T-helper 2 cell (primary cell): ENCODE results near the gene SLC45A3.

Experiments
- DNase-seq, 5 experiments: peaks; one replicate each; pipeline versions ENCODE4 v3.0.0 to v3.0.0-alpha.2; 2012 to 2022

The SLC45A3 gene

GRCh38 chr1:205699416-205699815 is 19.1 kb upstream of the SLC45A3 start:
- DNase-seq: no peak

GRCh38 chr1:205698921-205699320 is 18.6 kb upstream of the SLC45A3 start:
- DNase-seq: no peak

- no peak for DNase-seq
Measured at GRCh38 chr1:205693421-205693991, 13.2 kb upstream of the SLC45A3 start.

- DNase-seq: no peak
Measured at GRCh38 chr1:205692423-205692822, 12.1 kb upstream of the SLC45A3 start.

GRCh38 chr1:205690122-205690756 is 9.9 kb upstream of the SLC45A3 start:
- no peak for DNase-seq

GRCh38 chr1:205689479-205689878 is 9.2 kb upstream of the SLC45A3 start:
- DNase-seq: no peak

- no peak for DNase-seq
Measured at GRCh38 chr1:205688171-205689080, 8.1 kb upstream of the SLC45A3 start.

GRCh38 chr1:205687242-205687641 is 6.9 kb upstream of the SLC45A3 start:
- DNase-seq: no peak

- DNase-seq: no peak
Measured at GRCh38 chr1:205681364-205681763, 1.1 kb upstream of the SLC45A3 start.

- DNase-seq: no peak
Measured at GRCh38 chr1:205678286-205679111, 1.8 kb downstream of the SLC45A3 start.

- no peak for DNase-seq
Measured at GRCh38 chr1:205677167-205677566, 3.1 kb downstream of the SLC45A3 start.

GRCh38 chr1:205676597-205676996 is 3.7 kb downstream of the SLC45A3 start:
- DNase-seq: no peak

GRCh38 chr1:205676002-205676401 is 4.3 kb downstream of the SLC45A3 start:
- DNase-seq: no peak

- no peak for DNase-seq
Measured at GRCh38 chr1:205675247-205675646, 5.1 kb downstream of the SLC45A3 start.

GRCh38 chr1:205672970-205673369 is 7.3 kb downstream of the SLC45A3 start:
- DNase-seq: no peak

- no peak for DNase-seq
Measured at GRCh38 chr1:205672395-205672889, 7.9 kb downstream of the SLC45A3 start.

GRCh38 chr1:205670611-205671430 is 9.5 kb downstream of the SLC45A3 start:
- DNase-seq: no peak

- DNase-seq: no peak
Measured at GRCh38 chr1:205670150-205670446, 10.2 kb downstream of the SLC45A3 start.

GRCh38 chr1:205669341-205670149 is 10.8 kb downstream of the SLC45A3 start:
- DNase-seq: no peak

GRCh38 chr1:205668951-205669340 is 11.4 kb downstream of the SLC45A3 start:
- DNase-seq: no peak
